Measurements from ENCODE around the gene IFT81.

GRCh38 chr12:110104188-110105094, 19.7 kb upstream of the IFT81 start:
- TF ChIP-seq CTCF (CRISPR knock-in tag; IDR thresholded peaks at IDR 0.05) (no peak), EP300 (IDR thresholded peaks at IDR 0.05; ENCODE audit: low read depth in 2 of 2, low read length in 2 of 2) (peak in 1 of 2 experiments; percentile 57; a peak in 2 of 4 replicates), EP300 (CRISPR knock-in tag; IDR thresholded peaks at IDR 0.05; ENCODE audit: borderline replicate concordance) (no peak), EZH2 (conservative IDR thresholded peaks at IDR 0.05; ENCODE audit: low read depth, low read length) (no peak), ATM (IDR thresholded peaks at IDR 0.05; ENCODE audit: borderline replicate concordance) (no peak), ZNF292 (CRISPR knock-in tag; IDR thresholded peaks at IDR 0.05; ENCODE audit: borderline replicate concordance, low read depth) (no peak), ZNF746 (CRISPR knock-in tag; IDR thresholded peaks at IDR 0.05) (no peak), THYN1 (CRISPR knock-in tag; IDR thresholded peaks at IDR 0.05; ENCODE audit: borderline replicate concordance, low read depth) (no peak)
- TF ChIP-seq, protein P1, sequence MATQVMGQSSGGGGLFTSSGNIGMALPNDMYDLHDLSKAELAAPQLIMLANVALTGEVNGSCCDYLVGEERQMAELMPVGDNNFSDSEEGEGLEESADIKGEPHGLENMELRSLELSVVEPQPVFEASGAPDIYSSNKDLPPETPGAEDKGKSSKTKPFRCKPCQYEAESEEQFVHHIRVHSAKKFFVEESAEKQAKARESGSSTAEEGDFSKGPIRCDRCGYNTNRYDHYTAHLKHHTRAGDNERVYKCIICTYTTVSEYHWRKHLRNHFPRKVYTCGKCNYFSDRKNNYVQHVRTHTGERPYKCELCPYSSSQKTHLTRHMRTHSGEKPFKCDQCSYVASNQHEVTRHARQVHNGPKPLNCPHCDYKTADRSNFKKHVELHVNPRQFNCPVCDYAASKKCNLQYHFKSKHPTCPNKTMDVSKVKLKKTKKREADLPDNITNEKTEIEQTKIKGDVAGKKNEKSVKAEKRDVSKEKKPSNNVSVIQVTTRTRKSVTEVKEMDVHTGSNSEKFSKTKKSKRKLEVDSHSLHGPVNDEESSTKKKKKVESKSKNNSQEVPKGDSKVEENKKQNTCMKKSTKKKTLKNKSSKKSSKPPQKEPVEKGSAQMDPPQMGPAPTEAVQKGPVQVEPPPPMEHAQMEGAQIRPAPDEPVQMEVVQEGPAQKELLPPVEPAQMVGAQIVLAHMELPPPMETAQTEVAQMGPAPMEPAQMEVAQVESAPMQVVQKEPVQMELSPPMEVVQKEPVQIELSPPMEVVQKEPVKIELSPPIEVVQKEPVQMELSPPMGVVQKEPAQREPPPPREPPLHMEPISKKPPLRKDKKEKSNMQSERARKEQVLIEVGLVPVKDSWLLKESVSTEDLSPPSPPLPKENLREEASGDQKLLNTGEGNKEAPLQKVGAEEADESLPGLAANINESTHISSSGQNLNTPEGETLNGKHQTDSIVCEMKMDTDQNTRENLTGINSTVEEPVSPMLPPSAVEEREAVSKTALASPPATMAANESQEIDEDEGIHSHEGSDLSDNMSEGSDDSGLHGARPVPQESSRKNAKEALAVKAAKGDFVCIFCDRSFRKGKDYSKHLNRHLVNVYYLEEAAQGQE (IDR thresholded peaks at IDR 0.05; ENCODE audit: borderline replicate concordance in 1 of 2, low read depth in 1 of 2, low read length in 2 of 2), result no peak

Measured in HepG2 (cell line).